A673 (cell line): ENCODE data around the gene SGCA. TPM values are rescaled to one million over a fixed set of nuclear protein-coding genes. Genes with fewer than 3 reads are reported as not detected.

Experiments
- BruUV-seq: library from RNA; stranded (reverse); fragments of 400-500 nt; replicated peaks from 2 replicates; lab custom pipeline; 2021; lab: Mats Ljungman, UMichigan
- CTCF ChIA-PET: fragments of 300-600 bp; sonication (Branson Sonifier 250); formaldehyde crosslinking; loops from one replicate; lab custom pipeline; 2022; ENCODE audit warnings: antibody characterized with exemption; lab: Charles Lee
- POLR2A ChIA-PET: fragments of 300-600 bp; sonication (Branson Sonifier 250); formaldehyde crosslinking; loops from one replicate; lab custom pipeline; 2022; ENCODE audit warnings: antibody characterized with exemption; ENCODE audit not compliant: low non-redundant PET; lab: Charles Lee
- DNase-seq: peaks from one replicate; pipeline ENCODE4 v3.0.0-alpha.2; 2015; ENCODE audit warnings: low spot score
- H3K27ac ChIP-seq: fragments of 200-600 bp; sonication (generic); 2 replicates; pipeline ENCODE4 v1.5.1; 2016; ENCODE audit warnings: mixed run types, low read depth, mild to moderate bottlenecking, mixed read lengths, antibody characterized with exemption, low read length; ENCODE audit not compliant: poor library complexity, severe bottlenecking
- H3K27me3 ChIP-seq: fragments of 200-600 bp; sonication (generic); replicated peaks from 2 replicates; pipeline ENCODE4 v1.6.1; 2017; ENCODE audit warnings: mixed run types, low read depth, mild to moderate bottlenecking, mixed read lengths, antibody characterized with exemption, low read length; ENCODE audit not compliant: insufficient read depth, poor library complexity
- H3K36me3 ChIP-seq: fragments of 200-600 bp; sonication (generic); 2 replicates; pipeline ENCODE4 v1.6.1; 2016; ENCODE audit warnings: mixed run types, mild to moderate bottlenecking, mixed read lengths, antibody characterized with exemption, low read length; ENCODE audit not compliant: insufficient read depth, poor library complexity, severe bottlenecking
- H3K4me1 ChIP-seq: fragments of 200-600 bp; sonication (generic); 2 replicates; pipeline ENCODE4 v1.6.1; 2017; ENCODE audit warnings: mixed run types, mild to moderate bottlenecking, mixed read lengths, antibody characterized with exemption, low read length; ENCODE audit not compliant: insufficient read depth, poor library complexity, severe bottlenecking
- H3K4me3 ChIP-seq: fragments of 200-600 bp; sonication (generic); 2 replicates; pipeline ENCODE4 v1.5.1; 2016; ENCODE audit warnings: low read depth, mixed run types, mild to moderate bottlenecking, mixed read lengths, low read length; ENCODE audit not compliant: poor library complexity, severe bottlenecking
- H3K9me3 ChIP-seq: fragments of 200-600 bp; sonication (generic); 2 replicates; pipeline ENCODE4 v1.6.1; 2016; ENCODE audit warnings: mixed run types, low read depth, mild to moderate bottlenecking, mixed read lengths, antibody characterized with exemption, low read length; ENCODE audit not compliant: poor library complexity, severe bottlenecking
- EZH2 ChIP-seq: fragments of 200-600 bp; sonication (generic); IDR thresholded peaks from 2 replicates; pipeline ENCODE4 v1.6.1; 2017; ENCODE audit warnings: borderline replicate concordance, low read depth, mild to moderate bottlenecking, mixed read lengths, antibody characterized with exemption, low read length; ENCODE audit not compliant: poor library complexity, severe bottlenecking
- intact Hi-C: fragments of 100-400 bp; cut with micrococcal nuclease; formaldehyde crosslinking; loops from one replicate; pipeline ENCODE4 v1.10.0; 2022; ENCODE audit not compliant: unreplicated experiment
- total RNA-seq: library from RNA; stranded (reverse); gene quantifications from 2 replicates; pipeline ENCODE4 v1.2.3, GENCODE V29; 2021
- TF ChIP-seq, protein P1 (sequence below): fragments of 300-800, 200-600 bp; sonication (generic); conservative IDR thresholded peaks from 2 replicates; pipeline ENCODE4 v1.5.1; 2017; ENCODE audit warnings: low read depth, mild to moderate bottlenecking, antibody characterized with exemption, low read length, moderate library complexity, mixed read lengths

The SGCA gene
- total RNA-seq, 1 experiment from 2014 or later: not detected

DNA sequence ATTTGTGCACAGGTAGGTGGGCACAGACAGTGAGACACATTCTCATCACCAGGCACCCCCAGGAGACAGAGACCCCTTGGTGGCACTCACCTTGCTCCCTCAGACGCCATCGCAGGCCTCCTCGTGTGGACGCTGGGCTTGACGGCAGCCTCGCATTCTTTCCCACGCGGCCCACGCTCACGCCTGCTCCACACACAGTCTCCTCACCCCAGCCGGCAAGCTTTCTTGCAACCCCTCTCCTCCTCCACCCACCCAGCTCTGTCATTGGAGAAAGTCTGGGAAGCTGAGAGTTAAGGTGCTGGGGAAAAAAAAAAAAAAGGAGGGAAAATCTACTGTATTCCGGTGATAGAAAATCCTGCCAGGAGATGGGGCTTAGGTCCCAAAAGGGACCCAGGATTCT, 14.8 kb downstream of the SGCA start:
- no peaks in the 10 kb centered on the region for H3K27me3 ChIP-seq
- H3K4me1 ChIP-seq: peaks cover 3% of the 10 kb centered on the region
- DNase-seq: no peak
- H3K4me3 ChIP-seq: no peak overlapping the region
- ChIA-PET CTCF (no interaction called here), POLR2A (no interaction called here)
- TF ChIP-seq, protein P1, sequence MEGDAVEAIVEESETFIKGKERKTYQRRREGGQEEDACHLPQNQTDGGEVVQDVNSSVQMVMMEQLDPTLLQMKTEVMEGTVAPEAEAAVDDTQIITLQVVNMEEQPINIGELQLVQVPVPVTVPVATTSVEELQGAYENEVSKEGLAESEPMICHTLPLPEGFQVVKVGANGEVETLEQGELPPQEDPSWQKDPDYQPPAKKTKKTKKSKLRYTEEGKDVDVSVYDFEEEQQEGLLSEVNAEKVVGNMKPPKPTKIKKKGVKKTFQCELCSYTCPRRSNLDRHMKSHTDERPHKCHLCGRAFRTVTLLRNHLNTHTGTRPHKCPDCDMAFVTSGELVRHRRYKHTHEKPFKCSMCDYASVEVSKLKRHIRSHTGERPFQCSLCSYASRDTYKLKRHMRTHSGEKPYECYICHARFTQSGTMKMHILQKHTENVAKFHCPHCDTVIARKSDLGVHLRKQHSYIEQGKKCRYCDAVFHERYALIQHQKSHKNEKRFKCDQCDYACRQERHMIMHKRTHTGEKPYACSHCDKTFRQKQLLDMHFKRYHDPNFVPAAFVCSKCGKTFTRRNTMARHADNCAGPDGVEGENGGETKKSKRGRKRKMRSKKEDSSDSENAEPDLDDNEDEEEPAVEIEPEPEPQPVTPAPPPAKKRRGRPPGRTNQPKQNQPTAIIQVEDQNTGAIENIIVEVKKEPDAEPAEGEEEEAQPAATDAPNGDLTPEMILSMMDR: no peak
- no peak for TF ChIP-seq EZH2
- no peaks in the 10 kb centered on the region for H3K36me3 ChIP-seq
- H3K9me3 ChIP-seq: no peaks in the 10 kb centered on the region
- BruUV-seq: no TSS peak
- no peak overlapping the region for H3K27ac ChIP-seq
- intact Hi-C loops: no loop called here

DNA sequence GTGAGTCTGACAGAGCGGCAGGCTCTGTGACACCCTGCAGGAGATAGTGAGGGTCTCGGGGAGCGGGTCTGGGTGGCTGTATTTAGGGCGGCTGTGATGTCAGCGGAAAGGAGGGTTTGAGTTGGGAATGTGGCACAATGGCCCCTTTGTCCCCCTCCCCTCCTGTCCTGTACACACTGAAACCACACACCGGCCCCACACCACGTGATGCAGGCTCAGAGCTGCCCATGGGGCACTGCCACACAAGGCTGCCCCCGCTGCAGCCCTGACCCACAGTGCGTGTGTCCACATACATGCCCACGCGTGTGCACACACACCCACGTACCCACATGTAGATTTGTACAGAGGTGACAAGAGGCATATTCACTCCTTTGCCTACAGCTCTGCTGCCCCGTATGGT, 15.3 kb downstream of the SGCA start:
- intact Hi-C loops: no loop called here
- H3K4me3 ChIP-seq: no peak overlapping the region
- no peaks in the 10 kb centered on the region for H3K27me3 ChIP-seq
- POLR2A ChIA-PET: interaction anchor here (0.6 kb wide), 1 partner anchor 35 kb away, joined by 3 read pairs; no protein-coding TSS in a partner anchor
- no peaks in the 10 kb centered on the region for H3K9me3 ChIP-seq
- no peak overlapping the region for H3K27ac ChIP-seq
- H3K4me1 ChIP-seq: peaks cover 3% of the 10 kb centered on the region
- no peak for DNase-seq
- TF ChIP-seq, protein P1: no peak
- TF ChIP-seq EZH2: no peak
- CTCF ChIA-PET: no interaction called here
- no TSS peak for BruUV-seq
- no peaks in the 10 kb centered on the region for H3K36me3 ChIP-seq

DNA sequence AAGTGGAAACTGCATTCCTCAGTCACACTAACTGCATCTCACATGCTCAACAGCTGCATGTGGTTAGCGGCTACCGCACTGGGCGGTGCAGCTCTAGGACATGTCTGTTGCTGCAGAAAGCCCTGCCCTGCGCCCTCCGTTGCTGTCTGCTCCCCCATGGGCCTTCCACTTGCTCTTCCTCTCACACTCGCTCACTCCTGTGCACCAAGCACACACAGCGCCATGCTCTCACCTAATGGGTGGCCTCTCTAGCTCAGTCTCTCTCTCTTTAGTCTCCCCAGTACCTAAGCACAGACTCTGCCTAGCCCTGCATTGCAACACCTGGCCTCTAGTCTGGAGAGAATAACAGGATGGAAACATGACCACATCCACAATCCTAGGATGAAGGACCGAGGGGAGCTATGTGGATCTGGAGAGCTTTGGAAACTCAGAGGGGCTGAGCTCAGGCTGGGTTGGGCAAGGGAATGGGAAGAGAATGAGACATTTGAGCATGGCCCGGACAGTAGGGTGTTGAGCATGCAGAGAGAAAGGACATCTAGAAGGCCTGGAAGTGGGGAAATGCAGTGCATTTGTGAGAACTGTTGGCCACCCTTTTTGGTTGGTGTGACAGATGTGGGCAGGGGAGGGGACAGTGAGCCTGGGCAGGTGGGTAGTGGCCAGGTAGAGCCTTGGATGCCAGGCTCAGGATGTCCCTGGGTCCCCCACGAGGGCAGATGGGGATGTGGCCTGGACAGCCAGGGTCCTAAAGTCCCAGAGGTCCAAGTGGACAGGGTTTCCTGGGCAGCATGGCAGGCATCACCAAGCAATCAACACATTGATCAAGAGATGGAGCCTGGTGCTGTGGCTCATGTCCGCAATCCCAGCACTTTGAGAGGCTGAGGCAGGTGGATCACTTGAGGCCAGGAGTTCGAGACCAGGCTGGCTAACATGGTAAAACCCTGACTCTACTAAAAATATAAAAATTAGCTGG, 16.1 kb downstream of the SGCA start:
- CTCF ChIA-PET: interaction anchor here (0.7 kb wide), 1 partner anchor 12 kb away, joined by 3 read pairs; no protein-coding TSS in a partner anchor
- TF ChIP-seq, protein P1: no peak
- TF ChIP-seq EZH2: no peak
- H3K36me3 ChIP-seq: no peaks in the 10 kb centered on the region
- H3K27ac ChIP-seq: no peak overlapping the region
- intact Hi-C loops: no loop called here
- no peak for DNase-seq
- POLR2A ChIA-PET: interaction anchor here (0.6 kb wide), 1 partner anchor 36 kb away, joined by 3 read pairs; no protein-coding TSS in a partner anchor
- H3K4me3 ChIP-seq: no peak overlapping the region
- BruUV-seq: no TSS peak
- no peaks in the 10 kb centered on the region for H3K9me3 ChIP-seq
- peaks cover 3% of the 10 kb centered on the region for H3K4me1 ChIP-seq
- H3K27me3 ChIP-seq: no peaks in the 10 kb centered on the region
